Transverse colon (tissue), 4 donors: ENCODE data around the gene VTI1A.

Source experiments
- EP300 ChIP-seq: sonication (generic); formaldehyde crosslinking; IDR thresholded peaks from one replicate; pipeline ENCODE4 v1.6.1; 2017; ENCODE audit warnings: antibody characterized with exemption, low read depth
- POLR2A ChIP-seq: fragments of 450-650 bp; IDR thresholded peaks from one replicate; pipeline ENCODE4 v1.6.1; 2016; ENCODE audit warnings: antibody characterized with exemption, mild to moderate bottlenecking, moderate library complexity
- POLR2AphosphoS5 ChIP-seq, 3 donors: sonication (generic); formaldehyde crosslinking; IDR thresholded peaks; one replicate each; pipeline ENCODE4 v1.6.1; 2016; ENCODE audit warnings: antibody characterized with exemption in 3 of 3
- TF ChIP-seq, protein P1 (sequence below), 5 experiments: fragments of 200-600 bp in 3 of 5; fragments of 450-650 bp in 2 of 5; sonication (generic) in 3 of 5; IDR thresholded peaks; 1 replicate in 2 of 5; 2 replicates in 3 of 5; pipeline ENCODE4 v1.5.1; 2016 to 2017; ENCODE audit warnings: antibody characterized with exemption in 5 of 5, inconsistent platforms in 3 of 5, mild to moderate bottlenecking in 2 of 5, moderate library complexity in 1 of 5

DNA sequence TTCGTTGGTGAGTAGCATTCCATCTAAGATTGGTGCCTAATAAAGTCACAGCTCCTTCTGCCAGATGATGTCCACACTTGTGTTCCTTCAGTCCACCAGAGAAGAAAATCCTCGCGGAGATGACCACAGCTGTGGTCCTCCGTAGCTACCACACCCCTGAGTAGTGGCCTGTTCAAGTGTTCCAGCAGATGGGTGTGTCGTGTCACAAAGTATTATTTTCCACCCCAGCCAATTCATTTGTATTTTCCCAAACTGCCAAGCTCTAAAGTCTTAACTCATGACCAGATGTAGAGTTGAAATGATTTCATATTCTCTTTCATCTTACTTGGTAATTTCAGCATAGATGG is 251.8 kb downstream of the VTI1A start:
- TF ChIP-seq, protein P1, sequence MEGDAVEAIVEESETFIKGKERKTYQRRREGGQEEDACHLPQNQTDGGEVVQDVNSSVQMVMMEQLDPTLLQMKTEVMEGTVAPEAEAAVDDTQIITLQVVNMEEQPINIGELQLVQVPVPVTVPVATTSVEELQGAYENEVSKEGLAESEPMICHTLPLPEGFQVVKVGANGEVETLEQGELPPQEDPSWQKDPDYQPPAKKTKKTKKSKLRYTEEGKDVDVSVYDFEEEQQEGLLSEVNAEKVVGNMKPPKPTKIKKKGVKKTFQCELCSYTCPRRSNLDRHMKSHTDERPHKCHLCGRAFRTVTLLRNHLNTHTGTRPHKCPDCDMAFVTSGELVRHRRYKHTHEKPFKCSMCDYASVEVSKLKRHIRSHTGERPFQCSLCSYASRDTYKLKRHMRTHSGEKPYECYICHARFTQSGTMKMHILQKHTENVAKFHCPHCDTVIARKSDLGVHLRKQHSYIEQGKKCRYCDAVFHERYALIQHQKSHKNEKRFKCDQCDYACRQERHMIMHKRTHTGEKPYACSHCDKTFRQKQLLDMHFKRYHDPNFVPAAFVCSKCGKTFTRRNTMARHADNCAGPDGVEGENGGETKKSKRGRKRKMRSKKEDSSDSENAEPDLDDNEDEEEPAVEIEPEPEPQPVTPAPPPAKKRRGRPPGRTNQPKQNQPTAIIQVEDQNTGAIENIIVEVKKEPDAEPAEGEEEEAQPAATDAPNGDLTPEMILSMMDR (IDR thresholded peaks at IDR 0.05), result no peak
- TF ChIP-seq POLR2AphosphoS5 (IDR thresholded peaks at IDR 0.05), result no peak
- TF ChIP-seq EP300, result no peak
- no peak for TF ChIP-seq POLR2A
